VCaP (cell line): Measurements from ENCODE around the gene ZNF597.

Experiments used
- H3K27ac ChIP-seq: fragments of 450-650 bp; 2 replicates; pipeline ENCODE4 v1.5.1; 2017
- TF ChIP-seq, protein P1 (sequence below): fragments of 450-650 bp; conservative IDR thresholded peaks from 2 replicates; pipeline ENCODE4 v1.5.1; 2017; ENCODE audit warnings: mild to moderate bottlenecking, moderate library complexity

The ZNF597 gene

DNA sequence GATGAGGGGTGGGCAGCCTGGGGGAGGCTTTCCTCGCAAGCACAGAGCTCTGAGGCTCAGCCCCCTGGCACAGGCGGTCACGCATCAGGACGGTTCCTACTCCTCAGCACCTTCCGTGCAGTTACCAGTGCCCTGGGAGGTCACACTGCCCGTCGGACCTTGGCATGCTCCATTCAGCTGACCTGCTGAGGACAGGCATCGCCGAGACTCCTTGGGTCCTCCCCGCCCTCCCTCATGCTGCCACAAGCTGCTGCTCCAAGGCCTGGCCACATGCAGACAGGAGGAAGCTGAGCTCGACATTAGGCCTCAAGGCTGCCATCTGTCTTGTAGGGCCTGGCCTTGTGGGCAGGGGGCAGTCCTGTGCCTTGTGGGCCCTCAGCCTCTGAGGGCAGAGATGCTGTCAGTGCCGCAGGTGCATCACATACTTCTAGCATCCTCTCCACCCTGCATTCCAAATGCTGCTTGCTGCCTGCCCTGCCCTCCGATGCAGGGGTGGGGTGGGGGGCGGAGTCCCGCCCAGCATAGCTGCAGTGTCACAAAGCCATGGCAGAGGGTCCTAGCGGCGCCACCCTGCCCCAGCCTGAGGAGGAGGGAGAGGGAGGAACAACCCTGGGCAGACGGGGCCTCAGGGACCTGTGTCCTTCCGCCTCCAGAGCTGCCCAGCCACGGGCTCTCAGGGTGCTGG lies 42.7 kb upstream of the ZNF597 start:
- TF ChIP-seq, protein P1, sequence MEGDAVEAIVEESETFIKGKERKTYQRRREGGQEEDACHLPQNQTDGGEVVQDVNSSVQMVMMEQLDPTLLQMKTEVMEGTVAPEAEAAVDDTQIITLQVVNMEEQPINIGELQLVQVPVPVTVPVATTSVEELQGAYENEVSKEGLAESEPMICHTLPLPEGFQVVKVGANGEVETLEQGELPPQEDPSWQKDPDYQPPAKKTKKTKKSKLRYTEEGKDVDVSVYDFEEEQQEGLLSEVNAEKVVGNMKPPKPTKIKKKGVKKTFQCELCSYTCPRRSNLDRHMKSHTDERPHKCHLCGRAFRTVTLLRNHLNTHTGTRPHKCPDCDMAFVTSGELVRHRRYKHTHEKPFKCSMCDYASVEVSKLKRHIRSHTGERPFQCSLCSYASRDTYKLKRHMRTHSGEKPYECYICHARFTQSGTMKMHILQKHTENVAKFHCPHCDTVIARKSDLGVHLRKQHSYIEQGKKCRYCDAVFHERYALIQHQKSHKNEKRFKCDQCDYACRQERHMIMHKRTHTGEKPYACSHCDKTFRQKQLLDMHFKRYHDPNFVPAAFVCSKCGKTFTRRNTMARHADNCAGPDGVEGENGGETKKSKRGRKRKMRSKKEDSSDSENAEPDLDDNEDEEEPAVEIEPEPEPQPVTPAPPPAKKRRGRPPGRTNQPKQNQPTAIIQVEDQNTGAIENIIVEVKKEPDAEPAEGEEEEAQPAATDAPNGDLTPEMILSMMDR: no peak
- no peak overlapping the region for H3K27ac ChIP-seq

DNA sequence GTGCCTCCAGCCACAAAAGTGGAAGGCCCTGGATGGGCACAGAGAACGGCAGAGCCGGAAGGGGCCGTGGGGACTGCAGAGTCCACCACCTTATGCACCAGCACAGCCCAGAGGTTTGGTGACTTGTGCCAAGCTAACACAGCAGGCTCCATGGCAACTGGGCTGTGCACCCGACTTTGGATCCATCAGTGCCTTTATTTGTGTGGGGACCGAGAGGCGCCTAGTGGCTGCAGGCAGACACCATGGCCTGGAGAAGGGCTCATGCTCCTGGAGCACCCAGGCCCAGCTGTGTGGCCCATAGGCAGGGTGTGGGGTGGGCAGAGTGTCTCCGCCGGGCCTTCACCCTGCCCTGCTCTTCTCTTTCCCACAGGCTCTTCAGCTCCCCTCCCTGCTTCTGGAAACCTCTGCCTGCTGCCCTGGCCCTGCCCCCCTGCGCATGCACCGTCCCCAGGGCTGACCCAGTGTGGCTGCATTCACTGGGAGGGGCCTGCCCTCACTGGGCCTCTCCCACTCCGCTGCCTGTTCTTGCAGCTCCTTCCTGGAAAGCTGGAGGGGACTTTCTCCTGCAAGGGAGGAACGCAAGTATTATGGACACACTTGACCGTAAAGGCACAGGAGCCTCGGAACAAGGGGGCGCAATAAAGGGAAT lies 41.9 kb upstream of the ZNF597 start:
- TF ChIP-seq, protein P1: no peak
- H3K27ac ChIP-seq: no peak overlapping the region

DNA sequence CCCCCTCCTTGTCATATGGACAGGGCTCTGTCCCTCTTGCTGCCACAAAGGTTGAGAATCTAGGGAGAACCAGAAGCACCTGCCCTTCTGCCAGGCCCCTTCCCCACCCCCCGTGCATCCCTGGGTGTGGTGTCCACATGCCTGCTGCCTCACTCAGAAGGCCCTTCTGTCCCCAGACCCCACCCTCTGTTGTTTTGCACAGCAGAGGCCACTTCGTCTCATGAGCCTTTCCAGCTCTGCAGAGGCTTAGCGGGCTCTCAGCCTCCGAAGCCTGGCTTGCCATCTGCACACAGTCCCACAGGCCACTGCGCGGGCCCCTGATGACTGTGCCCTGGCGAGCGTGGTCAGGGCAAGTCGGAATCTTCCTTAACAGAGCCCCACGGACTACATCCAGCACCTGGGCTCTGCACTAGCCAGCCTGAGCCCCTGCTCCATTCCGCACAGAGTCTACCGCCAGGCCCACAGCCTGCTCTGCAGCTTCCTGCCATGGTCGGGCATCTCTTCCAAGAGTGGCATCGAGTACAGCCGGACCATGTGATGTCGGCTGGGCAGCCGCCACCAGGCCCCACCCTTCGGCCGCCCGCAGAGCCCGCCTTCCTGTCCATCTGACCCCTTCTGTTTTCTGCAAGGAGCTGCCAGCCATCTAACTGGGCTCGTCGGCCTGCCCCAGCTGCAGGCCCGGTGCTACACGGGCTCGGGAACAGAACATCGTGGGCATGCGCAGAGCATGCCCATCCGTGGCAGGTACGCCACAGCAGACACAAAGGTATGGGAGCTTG lies 41.2 kb upstream of the ZNF597 start:
- TF ChIP-seq, protein P1: no peak
- H3K27ac ChIP-seq: no peak overlapping the region

DNA sequence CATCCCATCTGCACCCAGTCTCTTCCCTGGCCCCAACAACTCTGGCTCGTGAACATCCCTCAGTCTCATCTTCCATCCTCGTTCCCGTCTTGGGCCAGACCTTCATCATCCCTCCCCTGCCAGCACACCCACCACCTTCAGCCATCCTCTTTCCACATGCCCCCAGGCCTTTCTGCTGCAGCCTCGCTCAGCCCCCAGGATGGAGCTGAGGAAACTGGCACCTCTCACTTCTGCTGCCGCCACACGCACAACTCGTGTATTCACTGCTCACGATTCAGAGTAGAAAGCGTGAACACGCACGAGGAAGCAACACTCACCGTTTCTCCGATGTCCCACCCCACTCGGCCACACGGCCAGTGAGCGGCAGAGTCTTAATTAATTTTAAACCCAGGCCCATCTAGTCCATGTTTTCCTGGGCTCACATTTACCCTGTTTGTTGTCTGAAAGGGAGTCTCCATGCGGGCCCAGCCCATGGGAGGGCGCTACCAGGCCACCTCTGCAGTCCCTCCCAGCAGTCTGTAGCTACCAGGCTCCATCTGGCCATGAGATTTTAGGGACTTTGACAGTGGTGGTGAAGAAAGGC lies 39.4 kb upstream of the ZNF597 start:
- TF ChIP-seq, protein P1: no peak
- H3K27ac ChIP-seq: no peak overlapping the region

DNA sequence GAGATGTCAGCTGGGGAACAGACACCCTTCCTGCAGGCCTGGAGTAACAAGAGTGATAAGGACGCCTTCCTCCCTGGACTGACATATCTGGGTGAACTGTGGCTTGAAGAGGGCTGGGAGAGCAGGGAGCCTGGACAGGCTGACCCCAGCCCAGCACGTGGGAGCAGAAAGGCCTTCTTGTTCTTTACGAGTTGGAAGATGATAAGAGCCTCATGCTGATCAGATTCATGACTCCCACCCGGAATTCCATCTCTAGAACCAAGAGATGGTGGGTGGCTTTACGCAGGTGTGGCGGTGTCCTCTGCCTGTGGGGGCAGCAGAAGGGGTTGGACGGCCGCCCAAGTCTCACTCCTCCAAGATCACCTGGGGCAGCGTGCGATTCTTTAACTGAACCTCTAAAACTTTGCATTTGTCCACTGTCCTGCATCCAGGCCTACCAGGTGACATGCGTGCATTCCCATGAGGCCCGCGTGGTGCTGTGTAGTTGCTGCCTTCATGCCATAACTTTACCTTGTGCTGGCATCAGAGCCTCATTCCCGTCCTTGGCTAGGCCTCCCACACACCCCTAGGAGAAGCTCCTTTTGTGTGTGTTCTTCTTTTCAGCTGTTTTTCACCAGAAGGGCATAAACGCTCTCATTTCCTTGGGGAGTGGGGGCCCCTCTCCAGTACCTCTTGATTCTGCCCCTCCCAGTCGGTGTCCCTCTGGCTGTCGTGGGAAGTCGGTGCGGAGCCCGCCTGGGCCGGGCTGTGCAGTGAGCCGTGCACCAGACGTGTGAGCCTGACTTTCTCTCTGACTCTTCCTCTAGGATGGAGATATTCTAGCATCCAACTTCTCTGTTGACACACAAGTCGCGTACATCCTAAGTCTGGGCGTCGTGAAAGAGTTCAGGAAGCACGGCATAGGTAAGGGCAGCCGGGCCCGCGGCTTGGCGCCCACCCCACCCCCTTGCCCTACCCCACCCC lies 38.7 kb upstream of the ZNF597 start:
- H3K27ac ChIP-seq: no peak overlapping the region

DNA sequence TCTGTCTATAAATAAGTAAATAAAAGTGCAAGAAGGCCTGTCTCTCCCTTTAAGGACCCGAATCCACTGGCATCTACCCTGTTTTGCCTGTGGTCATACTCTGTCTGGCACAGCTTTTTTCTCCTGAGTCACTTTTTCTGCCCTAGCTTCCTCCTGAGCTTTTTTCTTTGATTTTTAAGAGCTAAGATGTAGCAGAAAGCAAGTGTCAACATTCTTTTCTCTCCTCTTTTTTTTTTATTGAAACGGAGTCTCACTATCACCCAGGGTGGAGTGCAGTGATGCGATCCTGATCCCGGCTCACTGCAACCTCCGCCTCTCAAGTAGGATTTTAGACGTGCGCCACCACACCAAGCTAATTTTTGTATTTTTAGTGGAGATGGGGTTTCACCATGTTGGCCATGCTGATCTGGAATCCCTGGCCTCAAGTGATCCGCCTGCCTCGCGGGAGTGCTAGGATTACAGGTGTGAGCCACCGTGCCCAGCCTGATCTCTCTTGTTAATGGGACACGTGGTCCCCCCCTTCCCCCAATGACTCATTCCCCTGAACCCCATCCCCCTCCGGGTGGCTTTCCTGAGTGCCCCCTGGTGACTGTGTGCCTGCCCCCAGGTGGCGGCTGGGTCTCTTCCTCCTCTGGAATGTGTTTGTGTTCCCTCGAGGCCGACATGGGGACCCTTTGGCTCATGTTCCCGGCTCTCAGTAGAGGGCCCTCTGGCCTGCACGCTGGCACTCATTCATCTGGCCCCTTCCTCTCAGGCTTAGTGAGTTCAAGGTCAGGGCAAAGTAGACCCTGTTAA lies 37.8 kb upstream of the ZNF597 start:
- no peak overlapping the region for H3K27ac ChIP-seq
- TF ChIP-seq, protein P1: no peak

More for the DNA sequence above, 38.7 kb upstream of the ZNF597 start:
- TF ChIP-seq, protein P1: no peak
